Measurements from ENCODE around the gene PLAC8L1.

PLAC8L1 gene

GRCh38 chr5:146048994-146049703 is 56.2 kb downstream of the PLAC8L1 start:
- Histone ChIP-seq H3K4me3 (no peak overlapping the region), H3K4me1 (no peaks in the 10 kb centered on the region), H3K9me3 (no peaks in the 10 kb centered on the region), H3K27me3 (ENCODE audit: low read depth) (no peaks in the 10 kb centered on the region), H3K36me3 (replicated peaks) (no peaks in the 10 kb centered on the region)
- DNase-seq (ENCODE audit: low spot score in 2 of 2) = peak; percentile 70 to 76
- in situ Hi-C loops (cut with MboI; ENCODE audit: low sequenced_read_pairs) = loop anchor here (10.0 kb wide), 1 partner anchor 214 kb away; the partner anchor contains the start of gene PRELID2

DNA sequence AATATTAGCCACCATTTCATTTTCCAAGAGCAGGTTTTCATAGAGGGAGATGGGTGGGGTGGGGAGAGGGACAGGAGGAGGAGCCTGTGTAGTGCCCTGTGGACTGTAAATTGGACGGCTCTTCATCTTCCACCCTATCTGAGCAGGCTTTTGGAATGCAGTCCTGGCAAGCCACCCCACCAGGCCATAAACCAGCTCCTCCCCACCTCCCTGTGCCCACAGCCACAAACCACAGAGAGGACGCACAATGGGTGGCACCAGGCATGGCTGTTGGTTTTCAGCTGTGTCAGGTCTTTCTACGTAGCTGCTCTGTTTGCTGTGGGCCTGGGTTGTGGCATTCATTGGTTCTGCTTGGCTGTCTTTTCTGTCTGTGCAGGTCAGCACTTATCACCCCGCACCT is 58.0 kb downstream of the PLAC8L1 start:
- Histone ChIP-seq H3K27me3 (ENCODE audit: low read depth) (no peaks in the 10 kb centered on the region), H3K9me3 (no peaks in the 10 kb centered on the region), H3K36me3 (replicated peaks) (no peaks in the 10 kb centered on the region), H3K4me3 (no peak overlapping the region), H3K4me1 (no peaks in the 10 kb centered on the region)
- in situ Hi-C loops (cut with MboI; ENCODE audit: low sequenced_read_pairs) = loop anchor here (10.0 kb wide), 1 partner anchor 213 kb away; the partner anchor contains the start of gene PRELID2
- DNase-seq (ENCODE audit: low spot score in 2 of 2) = no peak

DNA sequence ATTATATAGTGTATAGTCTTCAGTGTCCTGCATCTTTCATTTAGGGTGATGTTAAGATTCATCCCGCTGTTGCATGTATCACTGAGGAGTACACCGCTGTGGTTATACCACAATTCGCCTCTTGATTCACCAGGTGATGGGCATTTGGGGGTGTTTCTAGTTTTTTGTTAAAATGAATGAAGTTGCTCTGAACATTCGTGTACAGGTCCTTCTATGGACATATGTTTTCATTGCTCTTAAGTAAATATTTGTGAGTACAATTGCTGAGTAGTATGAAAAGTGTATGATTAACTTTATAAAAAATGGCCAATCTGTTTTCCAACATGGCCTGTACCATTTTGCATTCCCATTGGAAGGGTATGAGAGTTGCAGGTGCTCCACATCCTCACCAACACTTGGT is 61.7 kb downstream of the PLAC8L1 start:
- H3K4me1 ChIP-seq = no peaks in the 10 kb centered on the region
- no peak overlapping the region for H3K4me3 ChIP-seq
- no peaks in the 10 kb centered on the region for H3K9me3 ChIP-seq
- in situ Hi-C loops (cut with MboI; ENCODE audit: low sequenced_read_pairs) = loop anchor here (10.0 kb wide), 1 partner anchor 209 kb away; the partner anchor contains the start of gene PRELID2
- H3K27me3 ChIP-seq (ENCODE audit: low read depth) = no peaks in the 10 kb centered on the region
- no peak for DNase-seq (ENCODE audit: low spot score in 2 of 2)
- H3K36me3 ChIP-seq (replicated peaks) = no peaks in the 10 kb centered on the region

- Histone ChIP-seq H3K27me3 (ENCODE audit: low read depth) (no peaks in the 10 kb centered on the region), H3K4me1 (no peaks in the 10 kb centered on the region), H3K4me3 (no peak overlapping the region), H3K9me3 (no peaks in the 10 kb centered on the region), H3K36me3 (replicated peaks) (no peaks in the 10 kb centered on the region)
- in situ Hi-C loops (cut with MboI; ENCODE audit: low sequenced_read_pairs) = loop anchor here (10.0 kb wide), 1 partner anchor 208 kb away; the partner anchor contains the start of gene PRELID2
- DNase-seq (ENCODE audit: low spot score in 2 of 2) = no peak
Observed at GRCh38 chr5:146042628-146043279, 62.6 kb downstream of the PLAC8L1 start.

- Histone ChIP-seq H3K27me3 (ENCODE audit: low read depth) (no peaks in the 10 kb centered on the region), H3K4me3 (no peak overlapping the region), H3K4me1 (no peaks in the 10 kb centered on the region), H3K9me3 (no peaks in the 10 kb centered on the region), H3K36me3 (replicated peaks) (no peaks in the 10 kb centered on the region)
- DNase-seq (ENCODE audit: low spot score in 2 of 2) = peak in 1 of 2 experiments; percentile 38
- in situ Hi-C loops (cut with MboI; ENCODE audit: low sequenced_read_pairs) = loop anchor here (10.0 kb wide), 1 partner anchor 206 kb away; the partner anchor contains the start of gene PRELID2
Observed at GRCh38 chr5:146041180-146041789, 64.1 kb downstream of the PLAC8L1 start.

DNA sequence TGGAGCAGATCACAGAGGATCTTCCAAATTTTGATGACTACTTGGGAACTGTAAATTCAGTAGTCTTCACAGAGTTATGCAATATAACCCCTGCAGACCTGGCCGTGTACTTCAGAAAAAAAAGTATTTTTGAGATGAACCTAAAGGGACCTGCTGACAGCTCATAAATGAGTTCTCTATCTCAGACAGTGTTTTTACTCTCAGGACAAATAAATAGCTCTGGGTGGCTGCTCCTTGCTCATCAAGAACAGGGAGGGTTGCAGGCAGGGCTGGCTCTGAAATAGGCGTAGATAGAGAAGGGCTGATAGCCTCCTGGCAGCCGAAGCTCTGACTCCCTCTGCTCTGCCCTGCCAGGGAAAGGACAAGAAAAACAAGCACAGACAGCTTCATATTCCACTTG is 64.8 kb downstream of the PLAC8L1 start:
- Histone ChIP-seq H3K4me1 (no peaks in the 10 kb centered on the region), H3K4me3 (no peak overlapping the region), H3K9me3 (no peaks in the 10 kb centered on the region), H3K27me3 (ENCODE audit: low read depth) (no peaks in the 10 kb centered on the region), H3K36me3 (replicated peaks) (no peaks in the 10 kb centered on the region)
- no peak for DNase-seq (ENCODE audit: low spot score in 2 of 2)
- in situ Hi-C loops (cut with MboI; ENCODE audit: low sequenced_read_pairs) = loop anchor here (10.0 kb wide), 1 partner anchor 206 kb away; the partner anchor contains the start of gene PRELID2

GRCh38 chr5:146039420-146039819 is 66.0 kb downstream of the PLAC8L1 start:
- in situ Hi-C loops (cut with MboI; ENCODE audit: low sequenced_read_pairs) = no loop called here
- no peak for DNase-seq (ENCODE audit: low spot score in 2 of 2)
- H3K4me3 ChIP-seq = no peak overlapping the region
- H3K4me1 ChIP-seq = no peaks in the 10 kb centered on the region
- no peaks in the 10 kb centered on the region for H3K27me3 ChIP-seq (ENCODE audit: low read depth)
- H3K36me3 ChIP-seq (replicated peaks) = no peaks in the 10 kb centered on the region
- H3K9me3 ChIP-seq = no peaks in the 10 kb centered on the region

DNA sequence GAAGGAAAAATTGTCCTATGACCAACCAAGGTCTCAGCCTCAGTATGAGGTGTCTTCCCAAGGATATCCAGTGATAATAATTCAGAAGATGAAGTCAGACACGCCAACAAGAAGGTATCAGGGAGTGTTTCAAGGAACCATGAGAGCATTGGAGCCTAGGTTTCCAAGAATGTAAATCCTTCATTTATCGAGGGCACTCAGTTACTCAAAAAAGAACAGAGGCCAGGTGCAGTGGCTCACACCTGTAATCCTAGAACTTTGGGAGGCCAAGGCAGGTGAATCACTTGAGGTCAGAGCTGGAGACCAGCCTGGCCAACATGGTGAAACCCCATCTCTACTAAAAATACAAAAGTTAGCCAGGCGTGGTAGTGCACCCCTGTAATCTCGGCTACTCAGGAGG is 70.8 kb downstream of the PLAC8L1 start:
- DNase-seq (ENCODE audit: low spot score in 2 of 2) = no peak
- no peak overlapping the region for H3K4me3 ChIP-seq
- H3K9me3 ChIP-seq = no peaks in the 10 kb centered on the region
- H3K36me3 ChIP-seq (replicated peaks) = no peaks in the 10 kb centered on the region
- H3K27me3 ChIP-seq (ENCODE audit: low read depth) = no peaks in the 10 kb centered on the region
- in situ Hi-C loops (cut with MboI; ENCODE audit: low sequenced_read_pairs) = no loop called here
- no peaks in the 10 kb centered on the region for H3K4me1 ChIP-seq
